ENCODE measurements around the gene DLX2. TPM values are rescaled to one million over a fixed set of nuclear protein-coding genes. Genes with fewer than 3 reads are reported as not detected.

DLX2 gene
- total RNA-seq, 1 experiment from 2014 or later, result 0.76 TPM

GRCh38 chr2:172091761-172092566, 10.7 kb downstream of the DLX2 start:
- Histone ChIP-seq H2AFZ (no peak overlapping the region), H3K4me3 (no peak overlapping the region), H3K9me3 (ENCODE audit: insufficient read depth, low read depth) (no peaks in the 10 kb centered on the region), H3K36me3 (ENCODE audit: low read depth) (no peaks in the 10 kb centered on the region), H3F3A (ENCODE audit: insufficient read depth, low read depth) (peaks cover 21% of the 10 kb centered on the region), H3K9me2 (ENCODE audit: insufficient read depth) (no peaks in the 10 kb centered on the region), H4K20me1 (ENCODE audit: insufficient read depth) (no peaks in the 10 kb centered on the region), H3K27me3 (ENCODE audit: insufficient read depth, low read depth) (no peaks in the 10 kb centered on the region), H3K27ac (no peak overlapping the region), H3K79me2 (ENCODE audit: low read depth) (no peaks in the 10 kb centered on the region), H3K4me2 (no peak overlapping the region), H3K4me1 (replicated peaks; ENCODE audit: insufficient read depth) (peaks cover 17% of the 10 kb centered on the region)
- BruUV-seq (replicated peaks), result no TSS peak
- intact Hi-C loops (cut with micrococcal nuclease; ENCODE audit: unreplicated experiment), result no loop called here
- ChIA-PET CTCF (interaction anchor here (0.6 kb wide), 1 partner anchor 461 kb away, joined by 3 read pairs; no protein-coding TSS in a partner anchor), POLR2A (ENCODE audit: unreplicated experiment) (no interaction called here)
- TF ChIP-seq EZH2 (IDR thresholded peaks at IDR 0.05; ENCODE audit: low read depth) (no peak), CTCF (conservative IDR thresholded peaks at IDR 0.05) (no peak)
- DNase-seq, result no peak

GRCh38 chr2:172091000-172091641, 11.6 kb downstream of the DLX2 start:
- Histone ChIP-seq H3K79me2 (ENCODE audit: low read depth) (no peaks in the 10 kb centered on the region), H3K4me3 (no peak overlapping the region), H3K36me3 (ENCODE audit: low read depth) (no peaks in the 10 kb centered on the region), H3K27ac (no peak overlapping the region), H3F3A (ENCODE audit: insufficient read depth, low read depth) (peaks cover 18% of the 10 kb centered on the region), H3K4me1 (replicated peaks; ENCODE audit: insufficient read depth) (peaks cover 15% of the 10 kb centered on the region), H3K27me3 (ENCODE audit: insufficient read depth, low read depth) (no peaks in the 10 kb centered on the region), H2AFZ (no peak overlapping the region), H3K9me2 (ENCODE audit: insufficient read depth) (no peaks in the 10 kb centered on the region), H3K4me2 (no peak overlapping the region), H4K20me1 (ENCODE audit: insufficient read depth) (no peaks in the 10 kb centered on the region), H3K9me3 (ENCODE audit: insufficient read depth, low read depth) (no peaks in the 10 kb centered on the region)
- intact Hi-C loops (cut with micrococcal nuclease; ENCODE audit: unreplicated experiment), result no loop called here
- DNase-seq, result no peak
- ChIA-PET POLR2A (ENCODE audit: unreplicated experiment) (no interaction called here), CTCF (no interaction called here)
- no TSS peak for BruUV-seq (replicated peaks)
- no peak for TF ChIP-seq CTCF (conservative IDR thresholded peaks at IDR 0.05)
- TF ChIP-seq EZH2 (IDR thresholded peaks at IDR 0.05; ENCODE audit: low read depth), result no peak

- Histone ChIP-seq H4K20me1 (ENCODE audit: insufficient read depth) (no peaks in the 10 kb centered on the region), H3K4me3 (no peak overlapping the region), H3F3A (ENCODE audit: insufficient read depth, low read depth) (peaks cover 12% of the 10 kb centered on the region), H3K27me3 (ENCODE audit: insufficient read depth, low read depth) (no peaks in the 10 kb centered on the region), H3K79me2 (ENCODE audit: low read depth) (no peaks in the 10 kb centered on the region), H3K9me2 (ENCODE audit: insufficient read depth) (no peaks in the 10 kb centered on the region), H3K4me1 (replicated peaks; ENCODE audit: insufficient read depth) (peaks cover 8% of the 10 kb centered on the region; the same call in 1 of the 2 replicates), H3K9me3 (ENCODE audit: insufficient read depth, low read depth) (no peaks in the 10 kb centered on the region), H3K27ac (no peak overlapping the region), H2AFZ (no peak overlapping the region), H3K36me3 (ENCODE audit: low read depth) (no peaks in the 10 kb centered on the region), H3K4me2 (no peak overlapping the region)
- TF ChIP-seq CTCF (conservative IDR thresholded peaks at IDR 0.05), result no peak
- TF ChIP-seq EZH2 (IDR thresholded peaks at IDR 0.05; ENCODE audit: low read depth), result no peak
- DNase-seq, result no peak
- ChIA-PET POLR2A (ENCODE audit: unreplicated experiment) (no interaction called here), CTCF (no interaction called here)
- intact Hi-C loops (cut with micrococcal nuclease; ENCODE audit: unreplicated experiment), result no loop called here
- no TSS peak for BruUV-seq (replicated peaks)
Measured at GRCh38 chr2:172090044-172090961, 12.4 kb downstream of the DLX2 start.

Data from PC-9 (cell line).